GM19239 (cell line): ENCODE results near the gene POLR2C.

Source experiments
- DNase-seq: peaks from one replicate; pipeline ENCODE4 v3.0.0; 2011; ENCODE audit warnings: low spot score; ENCODE audit not compliant: insufficient read length
- FAIRE-seq: peaks from 2 replicates; lab custom pipeline; 2011; peaks lifted over from hg19 to GRCh38; lab: Jason Lieb, UNC

Gene POLR2C

DNA sequence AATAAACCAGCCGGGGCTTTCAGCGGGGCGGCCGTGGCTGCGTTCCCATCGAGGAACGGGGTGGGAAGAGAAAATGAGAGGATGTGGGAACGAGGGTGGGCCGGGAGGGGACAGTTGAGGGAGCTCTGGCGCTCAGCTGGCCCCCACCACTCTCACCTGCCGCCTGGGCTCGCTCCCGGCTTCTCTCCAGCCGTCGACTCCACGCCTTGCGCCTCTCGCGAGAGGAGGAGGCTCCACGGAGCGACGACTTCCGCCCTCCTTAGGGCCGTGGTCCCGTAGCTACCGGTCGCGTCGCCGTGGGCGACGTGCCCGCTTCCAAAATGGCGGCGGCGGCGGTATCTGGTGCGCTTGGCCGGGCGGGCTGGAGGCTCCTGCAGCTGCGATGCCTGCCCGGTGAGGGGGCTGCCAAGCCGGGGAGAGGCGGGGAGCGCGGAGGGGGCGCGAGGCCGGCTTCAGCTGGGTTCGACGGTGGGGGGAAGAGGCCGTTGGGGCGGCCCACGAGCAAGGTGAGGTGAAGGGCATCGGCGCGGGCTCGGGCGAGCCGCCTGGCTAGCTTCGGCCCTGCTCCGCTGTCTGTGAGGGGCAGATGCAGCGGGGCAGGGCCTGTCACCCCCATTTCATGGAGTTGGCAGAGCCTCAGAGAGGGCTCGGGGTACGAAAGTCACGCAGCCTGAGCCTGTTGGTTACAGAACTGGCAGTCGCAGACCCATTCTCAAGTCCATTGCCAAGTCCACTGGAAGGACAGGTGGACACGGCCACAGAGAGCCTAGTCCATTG is 15.1 kb upstream of the POLR2C start, which contains the start of the genes CIAPIN1 and COQ9:
Gene CIAPIN1, minus strand, starts transcription at position 200 of the 777 bp plus-strand sequence. CDS start 6,457 bp downstream, outside the sequence.
Gene COQ9, plus strand, starts transcription at position 294 of the 777 bp plus-strand sequence. Its CDS starts 27 bp downstream, at position 321.
- peak; percentile 90 for FAIRE-seq
- peak; percentile 93 for DNase-seq

DNA sequence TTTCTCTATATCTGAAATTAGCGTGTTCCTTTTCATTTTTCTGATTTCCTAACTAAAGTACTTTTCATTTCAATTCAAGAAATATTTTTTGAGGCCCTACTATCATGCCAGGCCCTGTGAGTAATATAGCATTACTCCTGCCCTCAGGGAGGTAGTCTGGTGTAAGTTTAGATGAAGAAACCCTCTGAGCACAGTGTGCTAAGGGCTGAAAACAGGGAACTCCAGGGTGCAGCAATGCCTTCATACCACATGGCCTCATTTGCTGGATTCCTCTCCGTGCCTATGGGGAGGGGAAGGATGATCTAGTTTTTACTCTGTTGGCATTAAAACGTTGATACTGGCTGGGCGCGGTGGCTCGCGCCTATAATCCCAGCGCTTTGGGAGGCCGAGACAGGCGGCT is 10.5 kb upstream of the POLR2C start:
- DNase-seq = no peak
- FAIRE-seq = no peak

- peak; percentile 76 for FAIRE-seq
- DNase-seq = no peak
Measured at GRCh38 chr16:57462978-57463362, 491 bp downstream of the POLR2C start.

DNA sequence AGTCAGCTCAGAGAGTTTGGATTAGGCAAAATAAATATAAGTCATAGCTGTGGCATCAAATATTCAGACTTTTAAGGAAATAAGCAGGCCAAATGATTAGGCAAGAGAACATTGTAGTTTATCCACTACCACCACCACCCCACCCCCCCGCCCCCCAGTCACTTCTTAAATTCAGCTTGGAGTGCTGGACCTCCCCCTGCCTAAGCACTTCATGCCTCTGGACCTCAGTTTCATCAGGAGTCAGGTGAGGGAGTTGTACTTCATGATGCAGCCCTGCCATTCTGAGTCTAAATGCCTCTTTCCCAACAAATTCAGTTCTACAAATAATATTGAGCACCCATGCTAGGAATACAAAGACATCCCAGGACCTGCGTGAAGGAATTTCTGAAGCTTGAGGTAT is 2.0 kb downstream of the POLR2C start:
- no peak for DNase-seq
- FAIRE-seq = no peak

DNA sequence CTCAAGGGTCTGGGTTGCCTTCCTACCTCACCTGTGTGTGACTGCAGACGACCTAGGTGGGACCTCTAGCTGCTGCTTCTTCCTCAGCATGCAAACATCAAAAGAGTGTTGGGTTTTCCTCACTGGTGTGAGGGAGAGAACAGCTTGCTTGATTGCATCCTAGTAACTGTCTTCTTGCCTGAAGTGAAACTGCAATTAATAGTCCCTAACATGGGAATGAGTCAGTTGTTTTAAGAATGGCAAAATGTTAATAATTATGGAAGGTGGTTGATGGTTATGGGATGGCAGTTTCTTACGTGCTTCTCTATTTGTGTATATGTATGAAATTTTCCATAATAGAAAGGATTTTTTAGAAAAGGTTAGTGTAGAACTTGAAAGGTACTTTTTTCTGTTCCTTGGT is 5.9 kb downstream of the POLR2C start:
- DNase-seq = no peak
- no peak for FAIRE-seq

DNA sequence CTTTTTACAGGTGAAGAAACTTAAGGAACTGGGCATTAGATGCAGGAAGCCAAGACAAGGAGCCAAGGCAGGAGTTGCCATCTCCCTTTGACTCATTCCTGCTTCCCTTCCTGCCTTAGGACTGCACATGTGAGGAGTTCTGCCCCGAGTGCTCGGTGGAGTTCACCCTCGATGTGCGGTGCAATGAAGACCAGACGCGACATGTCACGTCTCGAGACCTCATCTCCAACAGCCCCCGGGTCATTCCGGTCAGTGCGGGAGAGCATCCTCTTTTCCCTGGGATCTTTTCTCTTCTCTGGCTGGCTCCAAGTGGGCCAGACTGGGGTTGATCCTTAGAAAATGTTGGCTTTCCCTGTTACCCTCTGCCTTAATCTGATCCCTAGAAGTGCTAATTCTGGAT is 6.6 kb downstream of the POLR2C start:
- FAIRE-seq (no peak), DNase-seq (no peak)

- DNase-seq = no peak
- no peak for FAIRE-seq
Measured at GRCh38 chr16:57469917-57470470, 7.5 kb downstream of the POLR2C start.

DNA sequence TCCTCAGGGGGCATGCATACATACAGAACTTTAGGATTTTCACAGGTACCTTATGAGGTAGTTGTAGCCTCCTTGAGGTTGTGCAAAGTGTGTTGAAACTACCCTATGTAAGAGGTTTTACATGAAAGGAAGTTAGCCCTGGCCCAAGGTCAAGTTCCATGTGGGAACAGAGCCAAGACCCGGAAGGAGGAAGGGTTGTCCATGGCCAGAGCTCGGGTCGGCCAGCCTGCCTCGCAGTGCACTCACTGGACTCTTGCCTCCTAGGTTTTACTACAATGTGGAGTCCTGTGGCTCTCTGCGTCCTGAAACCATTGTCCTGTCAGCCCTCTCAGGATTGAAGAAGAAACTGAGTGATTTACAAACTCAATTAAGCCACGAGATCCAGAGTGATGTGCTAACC is 8.2 kb downstream of the POLR2C start:
- no peak for FAIRE-seq
- no peak for DNase-seq

GRCh38 chr16:57471209-57471608 is 8.7 kb downstream of the POLR2C start:
- FAIRE-seq (no peak), DNase-seq (no peak)

DNA sequence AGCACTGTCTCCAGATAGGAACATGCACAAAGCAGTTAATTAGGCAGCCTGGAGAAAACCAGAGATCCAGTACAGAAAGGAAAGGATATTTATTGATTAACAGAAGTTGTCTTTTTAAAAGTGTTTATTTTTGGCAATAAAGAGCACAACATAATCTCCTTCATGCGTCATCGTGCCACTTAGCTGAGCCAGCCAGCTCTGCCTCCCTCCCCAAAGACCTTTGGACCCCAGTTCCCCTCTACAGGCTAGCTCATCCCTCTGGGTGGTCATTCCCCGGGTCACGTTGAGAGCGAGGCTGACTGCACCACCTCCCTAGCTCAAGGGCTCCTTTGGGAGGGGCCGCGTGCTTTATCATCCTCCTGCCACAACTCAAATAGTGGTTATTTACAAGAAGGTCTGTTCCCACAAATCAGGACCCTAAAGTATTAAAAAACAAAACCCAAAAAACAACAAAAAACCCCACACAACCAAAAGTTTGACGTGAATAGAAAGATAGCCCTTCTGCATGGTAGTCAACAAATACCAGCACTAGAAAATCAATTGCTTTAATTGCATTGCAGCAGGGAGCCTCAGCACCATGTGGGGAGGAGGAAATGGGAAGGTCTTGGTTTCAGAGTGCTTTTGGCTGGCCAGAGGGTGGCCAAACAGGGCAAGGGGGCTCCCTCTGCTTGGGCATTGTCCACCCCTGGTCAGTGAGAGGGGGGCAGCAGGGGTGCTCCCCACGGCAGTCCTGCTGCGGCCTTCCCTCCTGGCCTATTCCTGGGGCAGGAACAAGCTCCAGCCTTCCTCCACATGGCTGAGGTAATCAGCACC is 9.6 kb downstream of the POLR2C start:
- FAIRE-seq (no peak), DNase-seq (no peak)

DNA sequence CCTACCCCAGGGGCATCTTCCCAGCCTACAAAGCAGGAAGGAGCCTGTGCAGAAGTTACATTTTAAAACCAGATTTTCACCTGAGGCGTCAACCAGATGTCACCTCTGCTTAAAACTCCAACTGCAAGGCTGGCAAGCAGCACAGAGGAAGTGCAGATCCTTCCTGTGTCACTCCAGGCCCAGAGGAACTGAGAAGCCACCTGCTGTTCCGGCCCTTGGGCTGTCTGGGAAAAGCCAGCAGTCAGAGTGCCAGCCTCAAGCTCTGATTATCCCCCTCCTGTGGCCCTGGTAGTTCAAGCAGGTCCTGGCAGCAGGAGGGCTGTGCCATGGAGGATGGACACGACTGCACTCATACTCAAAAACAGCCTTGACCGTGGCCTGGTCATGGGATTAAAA is 10.2 kb downstream of the POLR2C start:
- FAIRE-seq = no peak
- no peak for DNase-seq

- DNase-seq (no peak), FAIRE-seq (no peak)
Measured at GRCh38 chr16:57473176-57473840, 10.8 kb downstream of the POLR2C start.

GRCh38 chr16:57473906-57474305 is 11.4 kb downstream of the POLR2C start:
- no peak for FAIRE-seq
- no peak for DNase-seq

- no peak for DNase-seq
- FAIRE-seq = no peak
Measured at GRCh38 chr16:57474671-57475661, 12.5 kb downstream of the POLR2C start.

DNA sequence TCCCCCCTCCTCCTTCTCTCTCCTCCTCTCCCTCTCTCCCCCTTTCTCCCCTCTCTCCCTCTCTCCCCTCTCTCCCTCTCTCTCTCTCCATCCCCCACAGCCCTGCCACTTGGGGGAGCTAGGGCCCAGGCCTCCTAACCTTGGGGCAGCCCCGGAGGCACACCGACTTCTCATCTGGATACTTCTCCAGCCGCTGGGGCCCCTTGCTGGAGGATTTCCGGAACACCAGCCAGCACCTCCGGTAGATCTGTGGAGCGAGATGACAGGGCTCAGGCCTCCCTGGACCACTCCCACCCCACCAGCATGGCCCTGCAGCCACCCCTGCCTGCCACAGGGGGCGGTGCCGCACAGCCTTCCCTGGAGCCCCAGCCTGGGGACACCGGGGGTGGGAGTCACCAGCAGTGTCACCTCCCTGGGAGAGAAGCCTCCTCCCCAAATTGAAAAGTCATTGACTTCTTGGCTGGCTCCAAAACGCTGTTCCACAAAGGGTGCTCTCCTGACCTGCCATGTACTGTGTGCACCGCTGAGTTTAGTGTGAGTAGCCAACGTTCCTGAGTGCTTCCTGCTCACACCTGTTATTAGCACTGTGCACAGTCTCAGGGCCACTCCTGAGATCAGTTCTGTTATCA is 13.3 kb downstream of the POLR2C start:
- DNase-seq = peak; percentile 82
- FAIRE-seq = peak; percentile 96

DNA sequence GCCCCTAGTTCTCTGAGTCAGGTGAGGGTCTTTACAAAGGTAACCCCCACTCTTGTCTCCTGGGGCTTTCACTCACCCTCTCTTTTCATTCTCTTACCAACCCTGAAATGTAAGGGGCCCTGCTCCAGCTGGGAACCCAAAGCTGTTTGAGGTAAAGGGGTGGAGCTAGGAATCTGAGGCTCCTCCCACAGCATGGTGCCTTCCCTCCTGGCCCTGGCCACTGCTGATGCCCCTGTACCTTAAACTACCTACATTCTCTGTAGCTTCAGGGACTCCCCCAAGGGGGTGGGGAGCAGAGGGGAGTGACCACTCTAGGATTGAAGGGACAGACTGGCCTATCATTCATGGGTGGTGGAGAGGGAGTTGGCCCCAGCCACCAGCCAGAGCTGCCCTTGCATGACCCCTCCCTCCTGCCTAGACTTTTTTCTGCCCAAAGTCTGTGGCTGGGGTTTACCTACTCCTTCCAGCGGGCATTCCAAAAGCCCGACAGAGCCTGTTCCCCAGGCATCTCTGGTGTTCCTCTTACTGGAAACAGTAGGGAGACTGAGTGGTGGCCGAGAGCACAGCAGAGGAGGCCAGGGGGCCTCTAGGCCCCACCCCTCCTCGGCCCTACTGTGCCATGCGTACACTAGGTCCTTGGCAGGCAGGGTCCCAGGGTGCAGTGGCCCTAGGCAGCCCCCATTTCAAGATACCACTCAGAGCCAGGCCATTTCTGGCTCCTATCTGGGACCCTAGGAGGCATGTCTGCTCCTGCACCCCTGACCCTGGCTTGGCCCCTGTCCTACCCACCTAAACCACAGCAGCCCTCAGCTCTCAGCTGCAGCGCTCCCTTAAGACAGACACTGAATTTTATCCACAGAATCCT is 14.3 kb downstream of the POLR2C start:
- FAIRE-seq (no peak), DNase-seq (no peak)

DNA sequence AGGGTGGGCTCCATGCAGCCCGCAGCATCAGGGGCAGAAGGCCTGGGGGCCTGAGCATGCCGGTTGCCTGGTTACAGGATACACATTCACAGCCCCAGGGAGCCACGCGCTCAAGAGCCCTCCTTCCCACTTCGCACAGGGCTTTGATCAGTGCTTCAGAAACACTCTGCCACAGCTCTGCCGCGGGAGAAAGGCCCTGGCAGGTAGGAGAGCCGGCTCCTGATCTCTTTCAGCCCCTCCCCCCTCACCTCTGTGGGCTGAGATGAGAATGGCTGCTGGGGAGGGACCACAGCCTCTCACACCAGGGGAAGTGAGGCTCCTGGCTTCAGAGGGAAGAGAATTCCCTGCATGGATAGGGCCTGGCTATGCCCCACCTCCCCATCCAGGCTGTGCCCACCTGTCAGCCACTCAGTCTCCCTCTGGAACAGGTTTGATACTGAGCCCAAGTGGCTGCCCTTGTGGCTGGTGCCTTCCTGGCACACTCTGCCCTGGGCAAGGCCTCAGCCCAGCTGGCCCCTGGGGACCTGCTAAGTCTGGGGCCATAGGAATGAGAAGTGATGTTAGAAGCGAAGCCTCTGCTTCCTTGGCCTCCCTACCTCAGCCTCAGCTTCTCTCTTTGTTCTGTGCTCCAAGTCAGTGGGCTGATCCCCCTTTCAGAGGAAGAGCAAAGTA is 15.2 kb downstream of the POLR2C start:
- no peak for FAIRE-seq
- no peak for DNase-seq
